HG03045 (cell line): ENCODE data around the gene LPCAT1.

Experiments used
- ATAC-seq: cut with Tn5 transposase; IDR thresholded peaks from one replicate; pipeline ENCODE4 v1.9.1; 2021; ENCODE audit warnings: mild to moderate bottlenecking, moderate library complexity; ENCODE audit not compliant: unreplicated experiment

Gene LPCAT1

GRCh38 chr5:1555011-1555807, 31.4 kb upstream of the LPCAT1 start:
- no peak for ATAC-seq

- ATAC-seq: no peak
Observed at GRCh38 chr5:1554410-1554967, 30.7 kb upstream of the LPCAT1 start.

GRCh38 chr5:1553539-1554409, 30.0 kb upstream of the LPCAT1 start:
- no peak for ATAC-seq

GRCh38 chr5:1552521-1553255, 28.9 kb upstream of the LPCAT1 start:
- ATAC-seq: no peak

GRCh38 chr5:1551426-1552301, 27.9 kb upstream of the LPCAT1 start:
- no peak for ATAC-seq

- ATAC-seq: no peak
Observed at GRCh38 chr5:1550287-1551076, 26.7 kb upstream of the LPCAT1 start.

GRCh38 chr5:1549475-1550030, 25.8 kb upstream of the LPCAT1 start:
- ATAC-seq: no peak

GRCh38 chr5:1548702-1549474, 25.1 kb upstream of the LPCAT1 start:
- no peak for ATAC-seq

- no peak for ATAC-seq
Observed at GRCh38 chr5:1547655-1548054, 23.9 kb upstream of the LPCAT1 start.

- ATAC-seq: no peak
Observed at GRCh38 chr5:1547236-1547635, 23.5 kb upstream of the LPCAT1 start.

- ATAC-seq: no peak
Observed at GRCh38 chr5:1546556-1546955, 22.8 kb upstream of the LPCAT1 start.

- no peak for ATAC-seq
Observed at GRCh38 chr5:1545805-1546355, 22.1 kb upstream of the LPCAT1 start.

- ATAC-seq: no peak
Observed at GRCh38 chr5:1545126-1545804, 21.5 kb upstream of the LPCAT1 start.

- no peak for ATAC-seq
Observed at GRCh38 chr5:1544294-1544961, 20.7 kb upstream of the LPCAT1 start.

- no peak for ATAC-seq
Observed at GRCh38 chr5:1543398-1544293, 19.9 kb upstream of the LPCAT1 start.

- ATAC-seq: no peak
Observed at GRCh38 chr5:1542781-1543180, 19.0 kb upstream of the LPCAT1 start.
